ENCODE data around the gene CDKN2A.
"Not testable (repeated sequence)": the region's sequence is repeated elsewhere in the genome, so short reads cannot be mapped to it uniquely, and the experiment has no call there.

Gene CDKN2A

DNA sequence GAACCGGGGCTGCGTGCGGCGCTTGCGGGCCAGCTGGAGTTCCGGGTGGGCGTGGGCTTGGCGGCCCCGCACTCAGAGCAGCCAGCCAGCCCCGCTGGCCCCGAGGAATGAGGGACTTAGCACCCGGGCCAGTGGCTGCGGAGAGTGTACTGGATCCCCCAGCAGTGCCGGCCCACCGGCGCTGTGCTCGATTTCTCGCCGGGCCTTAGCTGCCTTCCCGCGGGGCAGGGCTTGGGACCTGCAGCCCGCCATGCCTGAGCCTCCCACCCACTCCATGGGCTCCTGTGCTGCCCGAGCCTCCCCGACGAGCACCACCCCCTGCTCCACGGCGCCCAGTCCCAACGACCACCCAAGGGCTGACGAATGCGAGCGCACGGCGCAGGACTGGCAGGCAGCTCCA is 34.9 kb downstream of the CDKN2A start:
- not testable (repeated sequence) for H3K36me3 ChIP-seq (ENCODE audit: control insufficient read depth in 2 of 2, insufficient read depth in 2 of 2, low read length in 2 of 2); H3K4me1 ChIP-seq (ENCODE audit: control insufficient read depth in 2 of 2, insufficient read depth in 2 of 2, low read length in 2 of 2); H3K27ac ChIP-seq (ENCODE audit: low read depth in 2 of 2, low read length in 2 of 2); H3K4me3 ChIP-seq (ENCODE audit: low read length in 2 of 2); H3K9ac ChIP-seq (ENCODE audit: low read depth in 1 of 2, low read length in 2 of 2); H3K9me3 ChIP-seq (ENCODE audit: control insufficient read depth in 2 of 2, low read length in 2 of 2)
- H3K27me3 ChIP-seq (ENCODE audit: control insufficient read depth in 2 of 2, insufficient read depth in 2 of 2, low read length in 2 of 2): peaks cover 10 to 12% of the 10 kb centered on the region in 2 donors

DNA sequence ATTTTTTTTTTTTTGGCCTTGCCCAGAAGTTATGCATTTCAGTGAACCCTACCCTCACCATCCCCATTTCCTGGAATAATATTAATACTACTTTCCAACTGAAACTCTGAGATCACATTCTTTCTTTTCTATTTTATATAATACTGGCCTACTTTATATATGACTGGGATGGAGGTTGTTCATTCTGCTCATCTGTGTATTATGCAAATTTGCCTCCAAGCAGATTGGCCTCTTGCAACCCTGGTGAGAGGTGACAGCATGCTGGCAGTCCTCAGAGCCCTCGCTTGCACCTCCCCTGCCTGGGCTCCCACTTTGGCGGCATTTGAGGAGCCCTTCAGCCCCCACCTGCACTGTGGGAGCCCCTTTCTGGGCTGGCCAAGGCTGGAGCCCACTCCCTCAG is 35.4 kb downstream of the CDKN2A start:
- H3K27me3 ChIP-seq (ENCODE audit: control insufficient read depth in 2 of 2, insufficient read depth in 2 of 2, low read length in 2 of 2): peaks cover 9 to 10% of the 10 kb centered on the region in 2 donors
- H3K9me3 ChIP-seq (ENCODE audit: control insufficient read depth in 2 of 2, low read length in 2 of 2): no peaks in the 10 kb centered on the region
- H3K9ac ChIP-seq (ENCODE audit: low read depth in 1 of 2, low read length in 2 of 2): no peak overlapping the region
- no peak overlapping the region for H3K4me3 ChIP-seq (ENCODE audit: low read length in 2 of 2)
- no peaks in the 10 kb centered on the region for H3K4me1 ChIP-seq (ENCODE audit: control insufficient read depth in 2 of 2, insufficient read depth in 2 of 2, low read length in 2 of 2)
- H3K27ac ChIP-seq (ENCODE audit: low read depth in 2 of 2, low read length in 2 of 2): no peak overlapping the region
- H3K36me3 ChIP-seq (ENCODE audit: control insufficient read depth in 2 of 2, insufficient read depth in 2 of 2, low read length in 2 of 2): no peaks in the 10 kb centered on the region

GRCh38 chr9:21945606-21946005 is 48.6 kb downstream of the CDKN2A start:
- H3K27ac ChIP-seq (ENCODE audit: low read depth in 2 of 2, low read length in 2 of 2): no peak overlapping the region
- peaks cover 10% of the 10 kb centered on the region in 2 donors for H3K27me3 ChIP-seq (ENCODE audit: control insufficient read depth in 2 of 2, insufficient read depth in 2 of 2, low read length in 2 of 2)
- no peak overlapping the region for H3K9ac ChIP-seq (ENCODE audit: low read depth in 1 of 2, low read length in 2 of 2)
- no peaks in the 10 kb centered on the region for H3K36me3 ChIP-seq (ENCODE audit: control insufficient read depth in 2 of 2, insufficient read depth in 2 of 2, low read length in 2 of 2)
- H3K4me1 ChIP-seq (ENCODE audit: control insufficient read depth in 2 of 2, insufficient read depth in 2 of 2, low read length in 2 of 2): peaks cover 0 to 2% of the 10 kb centered on the region in 2 donors
- no peak overlapping the region for H3K4me3 ChIP-seq (ENCODE audit: low read length in 2 of 2)
- no peaks in the 10 kb centered on the region for H3K9me3 ChIP-seq (ENCODE audit: control insufficient read depth in 2 of 2, low read length in 2 of 2)

DNA sequence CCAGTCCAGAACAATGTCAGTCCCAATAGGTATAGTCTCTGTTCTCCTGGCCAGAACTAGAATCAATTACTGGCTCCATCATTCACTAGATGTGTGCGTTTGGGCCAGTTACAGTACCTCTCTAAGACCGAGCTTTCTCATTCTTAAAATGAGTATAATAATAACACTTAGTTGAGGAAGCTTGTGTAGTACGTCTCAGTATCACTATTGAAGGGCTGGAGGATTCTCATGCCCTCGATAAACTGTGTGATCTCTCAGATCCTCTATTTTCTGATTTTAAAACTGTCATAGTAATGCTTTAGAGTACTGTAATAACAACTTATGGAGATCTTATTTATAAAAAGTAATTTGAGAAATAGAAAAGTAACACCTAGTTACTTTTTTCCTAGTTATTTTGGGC is 50.7 kb downstream of the CDKN2A start:
- Histone ChIP-seq H3K27ac (ENCODE audit: low read depth in 2 of 2, low read length in 2 of 2) (no peak overlapping the region), H3K27me3 (ENCODE audit: control insufficient read depth in 2 of 2, insufficient read depth in 2 of 2, low read length in 2 of 2) (peaks cover 10% of the 10 kb centered on the region in 2 donors), H3K9me3 (ENCODE audit: control insufficient read depth in 2 of 2, low read length in 2 of 2) (no peaks in the 10 kb centered on the region), H3K4me1 (ENCODE audit: control insufficient read depth in 2 of 2, insufficient read depth in 2 of 2, low read length in 2 of 2) (peaks cover 0 to 2% of the 10 kb centered on the region in 2 donors), H3K4me3 (ENCODE audit: low read length in 2 of 2) (no peak overlapping the region), H3K36me3 (ENCODE audit: control insufficient read depth in 2 of 2, insufficient read depth in 2 of 2, low read length in 2 of 2) (no peaks in the 10 kb centered on the region), H3K9ac (ENCODE audit: low read depth in 1 of 2, low read length in 2 of 2) (no peak overlapping the region)

- peaks cover 10% of the 10 kb centered on the region in 2 donors for H3K27me3 ChIP-seq (ENCODE audit: control insufficient read depth in 2 of 2, insufficient read depth in 2 of 2, low read length in 2 of 2)
- H3K9ac ChIP-seq (ENCODE audit: low read depth in 1 of 2, low read length in 2 of 2): no peak overlapping the region
- no peak overlapping the region for H3K27ac ChIP-seq (ENCODE audit: low read depth in 2 of 2, low read length in 2 of 2)
These were observed 52.7 kb downstream of the CDKN2A start for GRCh38 chr9:21941337-21941995.

GRCh38 chr9:21936161-21936560 is 58.0 kb downstream of the CDKN2A start:
- Histone ChIP-seq H3K9me3 (ENCODE audit: control insufficient read depth in 2 of 2, low read length in 2 of 2) (no peaks in the 10 kb centered on the region), H3K27me3 (ENCODE audit: control insufficient read depth in 2 of 2, insufficient read depth in 2 of 2, low read length in 2 of 2) (no peaks in the 10 kb centered on the region), H3K9ac (ENCODE audit: low read depth in 1 of 2, low read length in 2 of 2) (no peak overlapping the region), H3K36me3 (ENCODE audit: control insufficient read depth in 2 of 2, insufficient read depth in 2 of 2, low read length in 2 of 2) (no peaks in the 10 kb centered on the region), H3K27ac (ENCODE audit: low read depth in 2 of 2, low read length in 2 of 2) (no peak overlapping the region), H3K4me1 (ENCODE audit: control insufficient read depth in 2 of 2, insufficient read depth in 2 of 2, low read length in 2 of 2) (peaks cover 0 to 2% of the 10 kb centered on the region in 2 donors), H3K4me3 (ENCODE audit: low read length in 2 of 2) (no peak overlapping the region)

More at GRCh38 chr9:21941337-21941995, 52.7 kb downstream of the CDKN2A start:
- peaks cover 0 to 2% of the 10 kb centered on the region in 2 donors for H3K4me1 ChIP-seq (ENCODE audit: control insufficient read depth in 2 of 2, insufficient read depth in 2 of 2, low read length in 2 of 2)
- H3K36me3 ChIP-seq (ENCODE audit: control insufficient read depth in 2 of 2, insufficient read depth in 2 of 2, low read length in 2 of 2): no peaks in the 10 kb centered on the region
- no peak overlapping the region for H3K4me3 ChIP-seq (ENCODE audit: low read length in 2 of 2)
- no peaks in the 10 kb centered on the region for H3K9me3 ChIP-seq (ENCODE audit: control insufficient read depth in 2 of 2, low read length in 2 of 2)

DNA sequence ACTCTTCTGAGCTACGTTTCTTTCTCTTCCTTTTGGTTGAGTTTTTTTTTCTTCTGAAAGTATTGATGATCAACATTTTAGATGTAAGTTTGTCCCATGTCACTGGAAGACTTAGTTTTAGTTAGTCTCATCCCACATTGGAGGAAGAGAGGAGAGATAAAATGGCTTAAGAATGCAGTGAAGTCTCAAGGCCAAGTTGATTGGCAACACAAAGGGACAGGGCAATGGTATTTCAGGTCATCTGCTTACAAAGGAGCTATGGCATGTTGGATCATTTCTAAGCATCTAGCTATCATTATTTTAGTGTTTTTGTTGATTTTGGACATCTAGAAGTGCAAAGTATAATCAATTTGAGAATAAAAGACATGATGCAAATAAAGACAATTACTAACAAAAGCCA is 58.6 kb downstream of the CDKN2A start:
- Histone ChIP-seq H3K9ac (ENCODE audit: low read depth in 1 of 2, low read length in 2 of 2) (no peak overlapping the region), H3K27ac (ENCODE audit: low read depth in 2 of 2, low read length in 2 of 2) (no peak overlapping the region), H3K36me3 (ENCODE audit: control insufficient read depth in 2 of 2, insufficient read depth in 2 of 2, low read length in 2 of 2) (no peaks in the 10 kb centered on the region), H3K27me3 (ENCODE audit: control insufficient read depth in 2 of 2, insufficient read depth in 2 of 2, low read length in 2 of 2) (no peaks in the 10 kb centered on the region), H3K4me1 (ENCODE audit: control insufficient read depth in 2 of 2, insufficient read depth in 2 of 2, low read length in 2 of 2) (no peaks in the 10 kb centered on the region), H3K9me3 (ENCODE audit: control insufficient read depth in 2 of 2, low read length in 2 of 2) (no peaks in the 10 kb centered on the region), H3K4me3 (ENCODE audit: low read length in 2 of 2) (no peak overlapping the region)

DNA sequence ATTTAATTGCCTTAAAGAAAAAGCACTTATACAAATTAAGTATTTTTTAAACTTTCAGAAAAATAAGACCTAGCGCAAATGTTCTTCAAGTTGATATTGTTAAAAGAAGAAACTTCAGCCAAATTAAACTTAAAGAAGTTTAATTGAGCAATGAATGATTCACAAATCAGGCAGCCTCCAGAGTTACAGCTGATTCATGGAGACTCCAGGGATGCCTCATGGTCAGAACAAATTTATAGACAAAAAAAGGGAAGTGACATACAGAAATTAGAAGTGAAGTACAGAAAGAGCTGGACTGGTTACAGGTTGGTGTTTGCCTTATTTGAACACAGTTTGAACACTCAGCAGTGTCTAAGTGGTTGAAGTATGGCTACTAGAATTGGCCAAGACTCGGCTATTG is 60.3 kb downstream of the CDKN2A start:
- Histone ChIP-seq H3K4me1 (ENCODE audit: control insufficient read depth in 2 of 2, insufficient read depth in 2 of 2, low read length in 2 of 2) (no peaks in the 10 kb centered on the region), H3K4me3 (ENCODE audit: low read length in 2 of 2) (no peak overlapping the region), H3K27ac (ENCODE audit: low read depth in 2 of 2, low read length in 2 of 2) (no peak overlapping the region), H3K36me3 (ENCODE audit: control insufficient read depth in 2 of 2, insufficient read depth in 2 of 2, low read length in 2 of 2) (no peaks in the 10 kb centered on the region), H3K9me3 (ENCODE audit: control insufficient read depth in 2 of 2, low read length in 2 of 2) (no peaks in the 10 kb centered on the region), H3K27me3 (ENCODE audit: control insufficient read depth in 2 of 2, insufficient read depth in 2 of 2, low read length in 2 of 2) (no peaks in the 10 kb centered on the region), H3K9ac (ENCODE audit: low read depth in 1 of 2, low read length in 2 of 2) (no peak overlapping the region)

GRCh38 chr9:21933281-21933680 is 60.9 kb downstream of the CDKN2A start:
- no peak overlapping the region for H3K27ac ChIP-seq (ENCODE audit: low read depth in 2 of 2, low read length in 2 of 2)
- no peaks in the 10 kb centered on the region for H3K36me3 ChIP-seq (ENCODE audit: control insufficient read depth in 2 of 2, insufficient read depth in 2 of 2, low read length in 2 of 2)
- no peaks in the 10 kb centered on the region for H3K27me3 ChIP-seq (ENCODE audit: control insufficient read depth in 2 of 2, insufficient read depth in 2 of 2, low read length in 2 of 2)
- no peak overlapping the region for H3K4me3 ChIP-seq (ENCODE audit: low read length in 2 of 2)
- no peak overlapping the region for H3K9ac ChIP-seq (ENCODE audit: low read depth in 1 of 2, low read length in 2 of 2)
- H3K9me3 ChIP-seq (ENCODE audit: control insufficient read depth in 2 of 2, low read length in 2 of 2): no peaks in the 10 kb centered on the region
- H3K4me1 ChIP-seq (ENCODE audit: control insufficient read depth in 2 of 2, insufficient read depth in 2 of 2, low read length in 2 of 2): no peaks in the 10 kb centered on the region

DNA sequence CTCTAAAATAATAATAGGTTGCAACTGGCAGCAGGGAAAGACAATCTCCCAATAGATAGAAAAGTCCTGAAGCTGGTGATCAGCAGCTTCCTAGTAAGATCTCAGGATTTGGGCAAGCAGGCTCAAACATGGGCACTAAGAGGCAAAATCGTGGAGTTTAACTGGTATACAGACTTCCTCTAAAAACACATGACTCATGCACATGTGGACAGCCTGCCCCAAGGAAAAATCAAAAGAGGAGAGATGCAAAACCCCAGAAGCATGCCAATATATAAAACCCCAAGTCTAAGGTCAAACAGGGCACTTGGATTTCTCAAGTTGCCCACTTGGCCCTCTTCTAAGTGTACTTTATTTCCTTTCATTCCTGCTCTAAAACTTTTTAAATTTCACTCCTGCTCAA is 62.8 kb downstream of the CDKN2A start:
- Histone ChIP-seq H3K36me3 (ENCODE audit: control insufficient read depth in 2 of 2, insufficient read depth in 2 of 2, low read length in 2 of 2) (no peaks in the 10 kb centered on the region), H3K4me1 (ENCODE audit: control insufficient read depth in 2 of 2, insufficient read depth in 2 of 2, low read length in 2 of 2) (no peaks in the 10 kb centered on the region), H3K4me3 (ENCODE audit: low read length in 2 of 2) (no peak overlapping the region), H3K27ac (ENCODE audit: low read depth in 2 of 2, low read length in 2 of 2) (no peak overlapping the region), H3K27me3 (ENCODE audit: control insufficient read depth in 2 of 2, insufficient read depth in 2 of 2, low read length in 2 of 2) (no peaks in the 10 kb centered on the region), H3K9ac (ENCODE audit: low read depth in 1 of 2, low read length in 2 of 2) (no peak overlapping the region), H3K9me3 (ENCODE audit: control insufficient read depth in 2 of 2, low read length in 2 of 2) (no peaks in the 10 kb centered on the region)

GRCh38 chr9:21927752-21928151 is 66.4 kb downstream of the CDKN2A start:
- Histone ChIP-seq H3K27ac (ENCODE audit: low read depth in 2 of 2, low read length in 2 of 2) (no peak overlapping the region), H3K4me3 (ENCODE audit: low read length in 2 of 2) (no peak overlapping the region), H3K9ac (ENCODE audit: low read depth in 1 of 2, low read length in 2 of 2) (no peak overlapping the region), H3K4me1 (ENCODE audit: control insufficient read depth in 2 of 2, insufficient read depth in 2 of 2, low read length in 2 of 2) (no peaks in the 10 kb centered on the region), H3K27me3 (ENCODE audit: control insufficient read depth in 2 of 2, insufficient read depth in 2 of 2, low read length in 2 of 2) (no peaks in the 10 kb centered on the region), H3K9me3 (ENCODE audit: control insufficient read depth in 2 of 2, low read length in 2 of 2) (no peaks in the 10 kb centered on the region), H3K36me3 (ENCODE audit: control insufficient read depth in 2 of 2, insufficient read depth in 2 of 2, low read length in 2 of 2) (no peaks in the 10 kb centered on the region)
